Astrocyte of the spinal cord (primary cell): ENCODE results near the gene GAREM1.
A peak's percentile ranks its signal among the peaks of the same experiment; 100 is the strongest.

Source experiments
- DNase-seq: peaks from one replicate; pipeline ENCODE4 v3.0.0; 2011; ENCODE audit warnings: low read depth, low spot score
- H3K4me3 ChIP-seq: 2 replicates; pipeline ENCODE4 v1.5.1; 2011; ENCODE audit warnings: low read depth, mild to moderate bottlenecking, low read length, moderate library complexity
- in situ Hi-C: cut with HindIII; loops from 2 replicates; pipeline ENCODE4 v1.10.0; 2017; ENCODE audit warnings: low sequenced_read_pairs
- TF ChIP-seq, protein P1 (sequence below): IDR thresholded peaks from 2 replicates; pipeline ENCODE4 v1.5.1; 2012; ENCODE audit warnings: low read depth, mild to moderate bottlenecking, low read length, inconsistent platforms

The GAREM1 gene

DNA sequence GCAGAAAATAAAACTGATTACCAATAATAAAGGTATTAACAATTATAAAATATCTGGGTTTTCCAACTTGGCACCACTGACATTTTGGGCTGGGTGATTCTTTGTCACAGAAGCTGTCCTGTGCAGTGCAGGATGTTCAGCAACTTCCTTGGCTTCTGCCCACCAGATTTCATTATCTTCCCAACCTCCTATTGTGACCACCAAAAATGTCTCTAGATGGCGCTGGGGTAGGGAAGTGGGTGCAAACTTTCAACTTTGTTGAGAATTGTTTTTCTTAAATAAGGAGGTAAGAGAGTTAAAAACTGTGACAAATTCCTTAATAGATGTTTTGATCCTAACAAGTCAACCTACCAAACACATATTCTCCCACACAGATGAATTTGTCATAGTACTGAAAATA, 90.1 kb downstream of the GAREM1 start:
- in situ Hi-C loops: no loop called here
- no peak for DNase-seq
- TF ChIP-seq, protein P1, sequence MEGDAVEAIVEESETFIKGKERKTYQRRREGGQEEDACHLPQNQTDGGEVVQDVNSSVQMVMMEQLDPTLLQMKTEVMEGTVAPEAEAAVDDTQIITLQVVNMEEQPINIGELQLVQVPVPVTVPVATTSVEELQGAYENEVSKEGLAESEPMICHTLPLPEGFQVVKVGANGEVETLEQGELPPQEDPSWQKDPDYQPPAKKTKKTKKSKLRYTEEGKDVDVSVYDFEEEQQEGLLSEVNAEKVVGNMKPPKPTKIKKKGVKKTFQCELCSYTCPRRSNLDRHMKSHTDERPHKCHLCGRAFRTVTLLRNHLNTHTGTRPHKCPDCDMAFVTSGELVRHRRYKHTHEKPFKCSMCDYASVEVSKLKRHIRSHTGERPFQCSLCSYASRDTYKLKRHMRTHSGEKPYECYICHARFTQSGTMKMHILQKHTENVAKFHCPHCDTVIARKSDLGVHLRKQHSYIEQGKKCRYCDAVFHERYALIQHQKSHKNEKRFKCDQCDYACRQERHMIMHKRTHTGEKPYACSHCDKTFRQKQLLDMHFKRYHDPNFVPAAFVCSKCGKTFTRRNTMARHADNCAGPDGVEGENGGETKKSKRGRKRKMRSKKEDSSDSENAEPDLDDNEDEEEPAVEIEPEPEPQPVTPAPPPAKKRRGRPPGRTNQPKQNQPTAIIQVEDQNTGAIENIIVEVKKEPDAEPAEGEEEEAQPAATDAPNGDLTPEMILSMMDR: no peak
- H3K4me3 ChIP-seq: no peak overlapping the region

DNA sequence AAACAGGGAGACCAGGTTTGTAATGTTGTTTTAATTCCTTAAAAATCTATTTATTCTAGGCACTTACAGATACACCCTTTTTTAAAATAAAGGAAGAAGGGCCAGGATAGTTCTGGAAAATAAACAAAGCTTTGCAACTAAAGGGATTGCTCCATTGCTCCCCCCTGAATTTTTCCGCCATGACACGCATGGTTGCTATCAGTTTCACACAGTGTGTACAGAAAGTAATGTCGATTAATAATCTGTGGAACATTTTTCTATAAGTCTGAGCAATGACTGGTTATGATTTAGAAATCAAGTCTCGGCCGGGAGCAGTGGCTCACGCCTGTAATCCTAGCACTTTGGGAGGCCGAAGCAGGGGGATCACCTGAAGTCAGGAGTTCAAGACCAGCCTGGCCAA, 90.8 kb downstream of the GAREM1 start:
- DNase-seq: no peak
- no peak overlapping the region for H3K4me3 ChIP-seq
- in situ Hi-C loops: no loop called here
- TF ChIP-seq, protein P1: no peak

DNA sequence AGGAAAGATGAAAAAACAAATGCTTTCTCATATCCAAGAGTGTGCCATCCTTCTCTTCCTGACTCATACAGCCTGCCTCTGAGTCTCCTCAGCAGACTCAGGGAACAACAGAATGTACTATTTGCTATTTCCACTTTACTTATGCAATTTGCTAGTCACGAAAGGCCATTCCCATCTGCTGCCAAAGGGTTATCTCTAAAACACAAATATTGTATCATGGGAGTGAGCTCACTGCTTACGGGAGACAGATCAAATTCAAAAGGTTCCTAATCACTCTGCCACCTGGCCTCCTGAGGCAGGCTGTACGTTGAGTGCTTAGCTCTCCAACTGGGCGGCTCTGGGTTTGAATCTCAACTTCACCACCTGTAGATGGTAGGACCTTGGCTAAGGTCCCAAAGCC, 92.0 kb downstream of the GAREM1 start:
- TF ChIP-seq, protein P1: no peak
- DNase-seq: peak; percentile 38
- no peak overlapping the region for H3K4me3 ChIP-seq
- in situ Hi-C loops: no loop called here

DNA sequence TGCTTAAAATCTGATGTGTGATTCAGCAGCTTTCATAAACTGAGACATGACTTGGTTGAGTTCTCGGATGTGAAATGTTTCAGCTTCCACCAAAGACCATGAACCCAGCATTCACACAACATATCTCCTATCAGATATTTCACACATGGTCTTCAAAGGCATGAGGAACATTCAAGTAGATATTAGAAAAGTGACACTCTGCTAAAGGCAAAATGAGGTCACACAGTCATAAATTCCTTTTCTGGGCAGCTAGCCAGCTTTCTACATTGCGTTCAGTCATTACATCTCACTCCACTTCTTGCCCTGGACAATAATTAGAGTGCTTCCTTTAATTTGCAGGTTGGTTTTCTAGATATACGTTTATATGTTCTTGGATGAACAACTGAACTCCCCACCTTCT, 96.7 kb downstream of the GAREM1 start:
- in situ Hi-C loops: no loop called here
- no peak overlapping the region for H3K4me3 ChIP-seq
- peak; percentile 48 for DNase-seq
- TF ChIP-seq, protein P1: no peak

DNA sequence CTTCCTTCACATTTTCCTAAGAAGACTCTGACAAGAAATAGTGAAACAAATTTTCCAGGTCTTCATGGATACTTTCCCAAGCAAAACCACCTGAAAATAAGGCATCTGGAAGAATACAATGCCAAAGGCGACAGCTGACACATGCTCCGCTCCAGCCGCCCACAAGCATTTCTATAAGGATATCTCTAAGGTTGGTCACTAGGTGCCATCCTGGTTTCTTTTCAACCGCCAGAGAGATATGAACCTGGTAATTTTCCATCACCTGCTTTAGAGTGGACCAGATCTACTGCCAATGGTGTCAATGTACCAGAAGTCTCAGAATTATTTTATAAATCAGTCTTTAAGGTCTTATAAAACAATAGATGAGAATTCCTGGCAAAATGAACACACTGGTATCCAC, 97.2 kb downstream of the GAREM1 start:
- H3K4me3 ChIP-seq: no peak overlapping the region
- in situ Hi-C loops: no loop called here
- TF ChIP-seq, protein P1: no peak
- DNase-seq: no peak

DNA sequence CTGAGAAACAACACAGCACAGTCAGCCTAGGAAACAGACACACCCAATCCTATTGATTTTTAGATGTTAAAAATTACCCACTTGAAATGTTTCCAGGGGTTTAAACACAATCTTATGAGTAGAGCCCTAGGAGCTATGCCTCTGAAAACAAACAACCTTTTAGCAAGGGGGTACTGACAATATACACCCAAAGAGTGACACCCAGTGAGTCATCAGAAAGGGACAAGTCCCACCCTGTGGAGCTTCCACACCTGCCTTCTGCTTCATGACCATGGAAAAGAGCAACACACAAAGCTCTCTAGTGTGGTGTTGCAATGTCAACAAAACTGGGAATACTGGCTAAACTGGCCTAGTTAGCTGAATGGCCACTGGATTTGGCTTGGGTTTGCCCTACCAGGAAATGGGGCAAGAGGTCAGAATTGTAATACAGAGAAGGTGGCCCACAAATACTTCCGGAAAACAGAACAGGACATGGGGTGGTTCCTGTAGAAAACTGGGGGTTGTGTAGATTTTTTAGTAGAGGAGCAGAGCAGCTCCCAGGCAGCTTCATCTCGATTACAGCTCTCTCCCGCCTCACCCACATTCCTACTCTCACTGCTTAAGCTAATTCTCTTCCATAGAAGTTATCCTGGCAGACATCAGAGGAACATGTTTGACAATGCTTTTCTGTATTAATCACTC, 98.2 kb downstream of the GAREM1 start:
- no peak for DNase-seq
- H3K4me3 ChIP-seq: no peak overlapping the region
- TF ChIP-seq, protein P1: no peak
- in situ Hi-C loops: no loop called here

DNA sequence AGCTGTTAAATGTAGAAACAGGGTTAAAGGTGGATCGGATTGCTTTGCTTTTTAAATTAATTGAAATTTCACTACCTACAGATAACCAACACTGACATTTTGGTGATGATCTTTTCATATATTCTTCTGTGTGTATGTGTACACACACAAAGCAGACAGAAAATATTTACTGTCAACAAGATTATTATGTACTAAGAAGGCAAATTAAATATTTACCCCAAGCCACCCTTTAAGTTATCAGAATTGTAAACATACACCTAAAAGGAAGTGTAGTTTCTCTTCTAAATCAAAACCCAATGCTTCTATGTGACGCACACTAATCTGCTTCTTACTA, 98.7 kb downstream of the GAREM1 start:
- TF ChIP-seq, protein P1: no peak
- no peak for DNase-seq
- in situ Hi-C loops: no loop called here
- no peak overlapping the region for H3K4me3 ChIP-seq
